ENCODE measurements around the gene TBX6.

- TF ChIP-seq CTCF (IDR thresholded peaks at IDR 0.05; ENCODE audit: poor library complexity, severe bottlenecking) (no peak), EZH2 (IDR thresholded peaks at IDR 0.05; ENCODE audit: borderline replicate concordance, insufficient read depth, low read length, poor library complexity, severe bottlenecking) (no peak), POLR2AphosphoS5 (IDR thresholded peaks at IDR 0.05) (no peak), MXI1 (conservative IDR thresholded peaks at IDR 0.05; ENCODE audit: poor library complexity, severe bottlenecking) (no peak), REST (IDR thresholded peaks at IDR 0.05; ENCODE audit: borderline replicate concordance) (no peak), RAD21 (conservative IDR thresholded peaks at IDR 0.05) (no peak), EP300 (conservative IDR thresholded peaks at IDR 0.05; ENCODE audit: poor library complexity, severe bottlenecking) (no peak)
These were observed 27.7 kb upstream of the TBX6 start for GRCh38 chr16:30119428-30119827.

Measured in neural cell (in vitro differentiated cells).